IPS-11a (cell line): ENCODE measurements around the gene SLCO4C1.
"Not testable (repeated sequence)": the region's sequence is repeated elsewhere in the genome, so short reads cannot be mapped to it uniquely, and the experiment has no call there.

Source experiments
- H3K4me3 ChIP-seq: one replicate; pipeline ENCODE4 v1.5.1; 2013; ENCODE audit warnings: low read depth, low read length, control low read depth

SLCO4C1 gene

DNA sequence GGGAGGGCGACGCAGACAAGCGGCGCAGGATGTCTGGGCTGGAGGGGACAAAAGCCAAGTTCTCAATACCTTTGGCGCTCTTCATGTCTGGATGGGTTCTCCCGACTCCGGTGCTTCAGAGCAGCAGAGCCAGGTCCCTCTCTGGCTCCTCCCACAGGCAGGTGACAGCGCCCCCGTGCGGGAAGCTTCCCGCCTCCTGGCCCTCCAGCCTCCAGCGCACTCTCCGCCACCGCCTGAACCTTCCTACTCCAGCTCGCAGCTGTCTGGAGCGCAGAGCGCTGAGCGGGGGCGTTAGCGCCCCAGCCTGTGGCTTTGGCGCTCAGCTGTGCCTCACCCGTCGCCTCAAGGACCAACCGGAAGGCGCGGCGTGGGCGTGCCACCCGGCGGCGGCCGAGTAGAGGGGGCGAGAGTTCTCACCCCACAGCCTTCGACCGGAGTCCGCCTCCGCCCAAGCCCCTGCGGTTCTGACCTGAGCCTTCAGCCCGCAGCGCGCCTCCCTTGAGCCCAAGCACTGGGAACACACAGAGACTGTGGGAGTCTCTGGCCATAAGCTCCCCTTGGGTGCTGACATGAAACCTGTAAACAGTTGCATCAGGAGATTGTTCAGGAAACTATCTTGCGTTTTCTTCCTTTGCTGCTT, at the start of gene SLCO4C1:
TSS of gene SLCO4C1 (minus strand) at position 107 of the 640 bp plus-strand sequence. CDS start at position 85, 22 bp downstream.
- H3K4me3 ChIP-seq = peak within 1 kb of the TSS; percentile 68

DNA sequence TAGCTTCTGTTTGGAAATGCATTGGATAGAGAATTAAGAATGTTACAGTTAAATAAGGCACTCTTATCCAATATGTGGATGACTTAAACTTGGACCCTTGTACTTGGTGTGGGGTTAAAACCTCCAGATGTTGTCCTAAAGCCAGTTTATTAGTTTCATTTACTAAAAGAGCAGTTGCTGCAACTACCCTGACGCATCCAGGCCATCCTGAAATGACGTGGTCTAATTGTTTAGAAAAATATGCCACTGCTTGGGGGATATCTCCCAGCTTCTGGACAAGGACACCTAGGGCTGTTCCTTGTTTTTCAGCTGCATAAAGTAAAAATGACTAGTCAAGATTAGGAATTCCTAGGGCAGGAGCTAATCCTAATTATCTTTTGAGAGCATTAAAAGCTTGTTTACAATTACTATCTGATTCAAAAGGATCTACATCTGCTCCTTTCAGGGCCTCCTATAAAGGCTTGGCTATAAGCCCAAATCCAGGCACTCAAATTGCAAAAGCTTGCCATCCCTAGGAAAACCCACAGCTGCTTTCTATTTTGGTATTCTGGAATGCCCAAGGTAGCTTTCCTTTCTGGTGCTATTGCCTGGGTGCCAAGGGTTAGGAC, 45.7 kb upstream of the SLCO4C1 start:
- H3K4me3 ChIP-seq = no peak overlapping the region

GRCh38 chr5:102324714-102325113, 28.6 kb upstream of the SLCO4C1 start:
- H3K4me3 ChIP-seq = no peak overlapping the region

DNA sequence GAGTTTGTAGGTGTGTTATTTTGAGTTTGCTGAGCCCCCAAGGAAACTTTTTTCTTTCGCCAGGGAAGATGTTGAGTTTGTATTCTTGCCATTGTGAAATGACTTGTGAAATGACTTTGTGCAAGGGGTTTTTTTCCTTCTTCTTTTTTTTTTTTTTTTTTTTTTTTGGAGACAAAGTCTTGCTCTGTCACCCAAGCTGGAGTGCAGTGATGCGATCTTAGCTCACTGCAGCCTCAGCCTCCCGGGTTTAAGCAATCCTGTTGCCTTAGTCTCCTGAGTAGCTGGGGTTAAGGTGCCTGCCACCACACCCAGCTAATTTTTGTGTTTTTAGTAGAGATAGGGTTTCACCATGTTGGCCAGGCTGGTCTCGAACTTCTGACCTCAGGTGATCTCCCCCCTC, 22.7 kb upstream of the SLCO4C1 start:
- not testable (repeated sequence) for H3K4me3 ChIP-seq

- no peak overlapping the region for H3K4me3 ChIP-seq
Measured at GRCh38 chr5:102314328-102314727, 18.2 kb upstream of the SLCO4C1 start.

- H3K4me3 ChIP-seq = no peak overlapping the region
Measured at GRCh38 chr5:102313912-102314311, 17.8 kb upstream of the SLCO4C1 start.

- no peak overlapping the region for H3K4me3 ChIP-seq
Measured at GRCh38 chr5:102312586-102313370, 16.7 kb upstream of the SLCO4C1 start.

GRCh38 chr5:102309586-102309985, 13.5 kb upstream of the SLCO4C1 start:
- no peak overlapping the region for H3K4me3 ChIP-seq

DNA sequence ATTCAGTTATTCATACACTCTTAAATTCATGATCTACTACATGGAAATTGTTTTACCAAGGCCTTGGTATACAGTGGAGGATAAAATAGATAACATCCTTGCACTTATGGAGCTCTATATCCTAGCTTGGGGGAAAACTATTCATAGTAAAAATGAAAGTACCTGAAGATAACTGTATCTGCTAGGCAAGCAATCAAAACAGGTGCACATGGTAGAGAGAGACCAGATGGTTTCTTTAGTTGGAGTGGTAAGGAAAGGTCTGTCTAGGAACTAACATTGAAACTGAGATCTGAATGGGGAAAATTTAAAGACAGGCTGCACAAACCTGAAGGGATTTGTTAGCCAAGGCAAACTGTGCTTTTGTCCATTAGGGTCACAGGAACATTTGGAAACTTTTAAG, 11.1 kb upstream of the SLCO4C1 start:
- no peak overlapping the region for H3K4me3 ChIP-seq

DNA sequence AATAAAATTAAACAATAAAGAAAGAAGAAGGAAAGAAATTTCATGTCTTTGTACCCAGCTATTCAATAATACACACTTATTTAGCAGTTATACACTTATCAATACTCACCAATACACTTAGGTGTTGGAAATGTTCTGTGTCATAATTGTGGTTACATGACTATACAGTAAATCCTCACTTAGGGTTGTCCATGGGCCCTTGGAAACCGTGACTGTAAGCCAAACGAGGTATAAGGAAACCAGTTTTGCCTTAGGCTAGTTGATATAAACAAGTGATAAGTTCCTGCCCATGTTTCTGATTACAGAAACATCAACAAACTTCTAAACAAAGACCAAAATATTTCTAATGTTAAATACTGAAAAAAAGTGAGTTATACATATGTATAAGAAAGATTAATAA, 10.0 kb upstream of the SLCO4C1 start:
- no peak overlapping the region for H3K4me3 ChIP-seq

GRCh38 chr5:102295534-102296177, 428 bp downstream of the SLCO4C1 start:
- peak overlapping the region; percentile 68 for H3K4me3 ChIP-seq

- H3K4me3 ChIP-seq = peak overlapping the region; percentile 68
Measured at GRCh38 chr5:102294886-102295395, 1.1 kb downstream of the SLCO4C1 start.

- no peak overlapping the region for H3K4me3 ChIP-seq
Measured at GRCh38 chr5:102290004-102290403, 6.1 kb downstream of the SLCO4C1 start.

GRCh38 chr5:102289251-102289899, 6.7 kb downstream of the SLCO4C1 start:
- no peak overlapping the region for H3K4me3 ChIP-seq

DNA sequence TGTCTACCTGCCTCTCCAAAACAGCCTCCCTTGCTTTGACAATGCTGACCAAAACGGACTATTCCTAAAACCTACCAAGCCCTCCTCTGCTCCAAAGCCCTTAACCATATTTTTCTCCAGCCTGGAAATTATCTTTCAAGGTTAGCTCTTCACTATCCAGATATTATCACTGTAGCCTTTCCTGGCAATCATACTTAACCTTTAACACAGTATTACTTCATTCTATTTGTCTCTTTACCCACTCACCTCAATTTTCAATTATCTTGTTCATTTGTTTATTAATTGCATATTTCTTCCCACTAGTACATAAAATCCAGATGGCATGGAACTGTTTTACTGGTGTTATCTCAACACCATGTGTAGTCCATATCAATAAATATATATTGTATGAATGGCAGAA, 7.5 kb downstream of the SLCO4C1 start:
- H3K4me3 ChIP-seq = no peak overlapping the region

- no peak overlapping the region for H3K4me3 ChIP-seq
Measured at GRCh38 chr5:102286476-102286875, 9.6 kb downstream of the SLCO4C1 start.

DNA sequence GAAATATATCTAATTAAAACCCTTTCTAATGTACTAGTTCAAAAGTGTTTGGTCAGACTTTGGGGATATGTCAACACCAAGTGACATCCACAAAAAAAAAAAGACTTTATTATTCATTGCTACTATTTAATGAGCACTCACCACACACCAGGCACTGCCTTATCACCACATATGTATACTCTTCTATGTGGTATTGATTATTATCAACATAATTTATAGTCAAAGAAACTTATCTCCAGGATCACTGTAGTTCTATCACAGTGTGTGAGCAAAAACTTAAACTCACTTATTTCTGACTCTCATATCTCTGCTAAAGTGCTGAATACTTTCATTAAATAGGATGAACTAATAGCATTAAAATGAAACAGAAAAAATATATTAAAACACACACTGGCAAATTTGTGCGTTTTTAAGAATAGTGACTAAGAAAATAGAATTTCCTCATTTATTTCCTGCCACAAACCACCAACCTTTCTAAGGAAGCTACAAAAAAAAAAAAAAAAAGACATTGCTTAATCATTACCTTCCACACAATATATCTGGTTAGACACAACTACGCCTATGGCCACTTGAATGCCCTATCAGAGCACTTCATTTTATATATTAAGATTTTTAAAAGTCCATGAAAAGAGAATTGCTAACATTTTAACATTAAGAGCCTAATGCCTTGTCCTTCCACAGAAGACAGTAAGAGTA, 12.8 kb downstream of the SLCO4C1 start:
- H3K4me3 ChIP-seq = no peak overlapping the region

GRCh38 chr5:102279711-102280110, 16.4 kb downstream of the SLCO4C1 start:
- H3K4me3 ChIP-seq = no peak overlapping the region

GRCh38 chr5:102278231-102278630, 17.9 kb downstream of the SLCO4C1 start:
- H3K4me3 ChIP-seq = no peak overlapping the region

- H3K4me3 ChIP-seq = no peak overlapping the region
Measured at GRCh38 chr5:102277144-102277543, 18.9 kb downstream of the SLCO4C1 start.
